ENCODE data around the gene KRT9. TPM values are rescaled to one million over a fixed set of nuclear protein-coding genes. Genes with fewer than 3 reads are reported as not detected.
A peak's percentile ranks its signal among the peaks of the same experiment; 100 is the strongest.

Gene KRT9
- total and polyA plus RNA-seq, 2 of the 13 experiments (the other 11 are each of a cell fraction or from before 2014, with no cell fraction given) = not detected

DNA sequence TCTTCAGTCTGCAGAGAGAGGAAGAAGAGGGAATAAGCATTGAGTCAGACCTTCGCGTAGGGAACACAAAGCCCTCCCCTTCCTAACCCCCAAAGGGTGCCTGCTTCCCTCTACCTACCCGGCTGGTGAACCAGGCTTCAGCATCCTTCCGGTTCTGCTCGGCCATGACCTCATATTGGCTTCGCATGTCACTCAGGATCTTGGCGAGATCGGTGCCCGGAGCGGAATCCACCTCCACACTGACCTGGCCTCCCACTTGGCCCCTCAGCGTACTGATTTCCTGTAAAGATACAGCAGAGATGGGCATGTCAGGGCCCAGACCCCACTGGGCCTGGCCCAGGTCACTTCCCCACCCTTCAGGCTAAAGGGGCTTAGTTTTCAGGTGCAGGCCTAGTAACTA, 47.6 kb downstream of the KRT9 start:
- POLR2A ChIA-PET = no interaction called here
- no peak for FAIRE-seq

More for the DNA sequence above, 47.6 kb downstream of the KRT9 start:
- peaks cover 80% of the 10 kb centered on the region for H3K4me1 ChIP-seq (ENCODE audit: insufficient read depth, low read length)
- peaks cover 1 to 3% of the 10 kb centered on the region in 2 experiments; a peak in 1 of 5 replicates for H3K27me3 ChIP-seq (ENCODE audit: control insufficient read depth in 1 of 2, insufficient read depth in 2 of 2, low read length in 2 of 2)
- no peak for DNase-seq (ENCODE audit: low spot score)
- no peak overlapping the region for H3K9ac ChIP-seq (ENCODE audit: insufficient read depth, low read depth, low read length)
- WGBS (ENCODE audit: low lambda C conversion rate) = 93% methylated on average over 11 of the region's 11 CpGs
- intact Hi-C loops (cut with micrococcal nuclease; ENCODE audit: unreplicated experiment) (loop anchor here (10.0 kb wide), 1 partner anchor 619 kb away; no protein-coding TSS in a partner anchor), in situ Hi-C loops (cut with HindIII; ENCODE audit: extremely low pct_ligation_motif_present, low pct_unique_long_range_greater_than_20kb) (no loop called here)
- no peak overlapping the region for H3K4me3 ChIP-seq (replicated peaks in 1 of 3; ENCODE audit: insufficient read depth in 1 of 3, low read depth in 2 of 3, low read length in 3 of 3)
- no peak overlapping the region for H3K4me2 ChIP-seq (ENCODE audit: low read depth, low read length)
- no peak overlapping the region for H2AFZ ChIP-seq (ENCODE audit: low read length)
- H3K9me3 ChIP-seq (ENCODE audit: low read length) = no peaks in the 10 kb centered on the region
- BruUV-seq (replicated peaks) = no TSS peak
- no peak overlapping the region for H3K27ac ChIP-seq (ENCODE audit: extremely low read length, insufficient read depth, low read length)
- peaks cover 7% of the 10 kb centered on the region for H3K79me2 ChIP-seq (ENCODE audit: insufficient read depth, low read length)
- no peaks in the 10 kb centered on the region for H4K20me1 ChIP-seq (ENCODE audit: insufficient read depth, low read length)
- no peak for ATAC-seq
- TF ChIP-seq, protein P1, sequence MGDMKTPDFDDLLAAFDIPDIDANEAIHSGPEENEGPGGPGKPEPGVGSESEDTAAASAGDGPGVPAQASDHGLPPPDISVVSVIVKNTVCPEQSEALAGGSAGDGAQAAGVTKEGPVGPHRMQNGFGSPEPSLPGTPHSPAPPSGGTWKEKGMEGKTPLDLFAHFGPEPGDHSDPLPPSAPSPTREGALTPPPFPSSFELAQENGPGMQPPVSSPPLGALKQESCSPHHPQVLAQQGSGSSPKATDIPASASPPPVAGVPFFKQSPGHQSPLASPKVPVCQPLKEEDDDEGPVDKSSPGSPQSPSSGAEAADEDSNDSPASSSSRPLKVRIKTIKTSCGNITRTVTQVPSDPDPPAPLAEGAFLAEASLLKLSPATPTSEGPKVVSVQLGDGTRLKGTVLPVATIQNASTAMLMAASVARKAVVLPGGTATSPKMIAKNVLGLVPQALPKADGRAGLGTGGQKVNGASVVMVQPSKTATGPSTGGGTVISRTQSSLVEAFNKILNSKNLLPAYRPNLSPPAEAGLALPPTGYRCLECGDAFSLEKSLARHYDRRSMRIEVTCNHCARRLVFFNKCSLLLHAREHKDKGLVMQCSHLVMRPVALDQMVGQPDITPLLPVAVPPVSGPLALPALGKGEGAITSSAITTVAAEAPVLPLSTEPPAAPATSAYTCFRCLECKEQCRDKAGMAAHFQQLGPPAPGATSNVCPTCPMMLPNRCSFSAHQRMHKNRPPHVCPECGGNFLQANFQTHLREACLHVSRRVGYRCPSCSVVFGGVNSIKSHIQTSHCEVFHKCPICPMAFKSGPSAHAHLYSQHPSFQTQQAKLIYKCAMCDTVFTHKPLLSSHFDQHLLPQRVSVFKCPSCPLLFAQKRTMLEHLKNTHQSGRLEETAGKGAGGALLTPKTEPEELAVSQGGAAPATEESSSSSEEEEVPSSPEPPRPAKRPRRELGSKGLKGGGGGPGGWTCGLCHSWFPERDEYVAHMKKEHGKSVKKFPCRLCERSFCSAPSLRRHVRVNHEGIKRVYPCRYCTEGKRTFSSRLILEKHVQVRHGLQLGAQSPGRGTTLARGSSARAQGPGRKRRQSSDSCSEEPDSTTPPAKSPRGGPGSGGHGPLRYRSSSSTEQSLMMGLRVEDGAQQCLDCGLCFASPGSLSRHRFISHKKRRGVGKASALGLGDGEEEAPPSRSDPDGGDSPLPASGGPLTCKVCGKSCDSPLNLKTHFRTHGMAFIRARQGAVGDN (CRISPR knock-in tag; IDR thresholded peaks at IDR 0.05) = 0 out of 2 replicates have a peak, but pooled peaks have one; percentile 21
- TF ChIP-seq, protein P2, sequence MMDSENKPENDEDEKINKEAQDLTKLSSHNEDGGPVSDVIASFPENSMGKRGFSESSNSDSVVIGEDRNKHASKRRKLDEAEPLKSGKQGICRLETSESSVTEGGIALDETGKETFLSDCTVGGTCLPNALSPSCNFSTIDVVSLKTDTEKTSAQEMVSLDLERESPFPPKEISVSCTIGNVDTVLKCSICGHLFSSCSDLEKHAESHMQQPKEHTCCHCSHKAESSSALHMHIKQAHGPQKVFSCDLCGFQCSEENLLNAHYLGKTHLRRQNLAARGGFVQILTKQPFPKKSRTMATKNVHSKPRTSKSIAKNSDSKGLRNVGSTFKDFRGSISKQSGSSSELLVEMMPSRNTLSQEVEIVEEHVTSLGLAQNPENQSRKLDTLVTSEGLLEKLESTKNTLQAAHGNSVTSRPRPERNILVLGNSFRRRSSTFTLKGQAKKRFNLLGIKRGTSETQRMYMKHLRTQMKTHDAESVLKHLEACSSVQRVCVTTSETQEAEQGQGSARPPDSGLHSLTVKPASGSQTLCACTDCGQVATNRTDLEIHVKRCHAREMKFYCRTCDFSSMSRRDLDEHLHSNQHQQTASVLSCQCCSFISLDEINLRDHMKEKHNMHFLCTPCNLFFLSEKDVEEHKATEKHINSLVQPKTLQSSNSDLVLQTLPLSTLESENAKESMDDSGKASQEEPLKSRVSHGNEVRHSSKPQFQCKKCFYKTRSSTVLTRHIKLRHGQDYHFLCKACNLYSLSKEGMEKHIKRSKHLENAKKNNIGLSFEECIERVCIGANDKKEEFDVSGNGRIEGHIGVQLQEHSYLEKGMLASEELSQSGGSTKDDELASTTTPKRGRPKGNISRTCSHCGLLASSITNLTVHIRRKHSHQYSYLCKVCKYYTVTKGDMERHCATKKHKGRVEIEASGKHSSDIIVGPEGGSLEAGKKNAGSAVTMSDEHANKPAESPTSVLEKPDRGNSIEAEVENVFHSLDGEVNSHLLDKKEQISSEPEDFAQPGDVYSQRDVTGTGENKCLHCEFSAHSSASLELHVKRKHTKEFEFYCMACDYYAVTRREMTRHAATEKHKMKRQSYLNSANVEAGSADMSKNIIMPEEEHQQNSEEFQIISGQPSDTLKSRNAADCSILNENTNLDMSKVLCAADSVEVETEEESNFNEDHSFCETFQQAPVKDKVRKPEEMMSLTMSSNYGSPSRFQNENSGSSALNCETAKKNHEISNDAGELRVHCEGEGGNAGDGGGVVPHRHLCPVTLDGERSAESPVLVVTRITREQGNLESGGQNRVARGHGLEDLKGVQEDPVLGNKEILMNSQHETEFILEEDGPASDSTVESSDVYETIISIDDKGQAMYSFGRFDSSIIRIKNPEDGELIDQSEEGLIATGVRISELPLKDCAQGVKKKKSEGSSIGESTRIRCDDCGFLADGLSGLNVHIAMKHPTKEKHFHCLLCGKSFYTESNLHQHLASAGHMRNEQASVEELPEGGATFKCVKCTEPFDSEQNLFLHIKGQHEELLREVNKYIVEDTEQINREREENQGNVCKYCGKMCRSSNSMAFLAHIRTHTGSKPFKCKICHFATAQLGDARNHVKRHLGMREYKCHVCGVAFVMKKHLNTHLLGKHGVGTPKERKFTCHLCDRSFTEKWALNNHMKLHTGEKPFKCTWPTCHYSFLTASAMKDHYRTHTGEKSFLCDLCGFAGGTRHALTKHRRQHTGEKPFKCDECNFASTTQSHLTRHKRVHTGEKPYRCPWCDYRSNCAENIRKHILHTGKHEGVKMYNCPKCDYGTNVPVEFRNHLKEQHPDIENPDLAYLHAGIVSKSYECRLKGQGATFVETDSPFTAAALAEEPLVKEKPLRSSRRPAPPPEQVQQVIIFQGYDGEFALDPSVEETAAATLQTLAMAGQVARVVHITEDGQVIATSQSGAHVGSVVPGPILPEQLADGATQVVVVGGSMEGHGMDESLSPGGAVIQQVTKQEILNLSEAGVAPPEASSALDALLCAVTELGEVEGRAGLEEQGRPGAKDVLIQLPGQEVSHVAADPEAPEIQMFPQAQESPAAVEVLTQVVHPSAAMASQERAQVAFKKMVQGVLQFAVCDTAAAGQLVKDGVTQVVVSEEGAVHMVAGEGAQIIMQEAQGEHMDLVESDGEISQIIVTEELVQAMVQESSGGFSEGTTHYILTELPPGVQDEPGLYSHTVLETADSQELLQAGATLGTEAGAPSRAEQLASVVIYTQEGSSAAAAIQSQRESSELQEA (CRISPR knock-in tag; IDR thresholded peaks at IDR 0.05; ENCODE audit: not compliant biosample characterization) = no peak
- H3K36me3 ChIP-seq (replicated peaks in 1 of 2; ENCODE audit: control insufficient read depth in 1 of 2, insufficient read depth in 2 of 2, low read length in 2 of 2) = peaks cover 0 to 2% of the 10 kb centered on the region in 2 experiments; a peak in 1 of 5 replicates
- CTCF ChIA-PET (ENCODE audit: low intra/inter-chr PET ratio, low total read pairs) = no interaction called here

Measured in HepG2 (cell line).